Measurements from ENCODE around the gene HOXB4.

GRCh38 chr17:48562934-48563333, 15.2 kb downstream of the HOXB4 start:
- TF ChIP-seq, protein P1, sequence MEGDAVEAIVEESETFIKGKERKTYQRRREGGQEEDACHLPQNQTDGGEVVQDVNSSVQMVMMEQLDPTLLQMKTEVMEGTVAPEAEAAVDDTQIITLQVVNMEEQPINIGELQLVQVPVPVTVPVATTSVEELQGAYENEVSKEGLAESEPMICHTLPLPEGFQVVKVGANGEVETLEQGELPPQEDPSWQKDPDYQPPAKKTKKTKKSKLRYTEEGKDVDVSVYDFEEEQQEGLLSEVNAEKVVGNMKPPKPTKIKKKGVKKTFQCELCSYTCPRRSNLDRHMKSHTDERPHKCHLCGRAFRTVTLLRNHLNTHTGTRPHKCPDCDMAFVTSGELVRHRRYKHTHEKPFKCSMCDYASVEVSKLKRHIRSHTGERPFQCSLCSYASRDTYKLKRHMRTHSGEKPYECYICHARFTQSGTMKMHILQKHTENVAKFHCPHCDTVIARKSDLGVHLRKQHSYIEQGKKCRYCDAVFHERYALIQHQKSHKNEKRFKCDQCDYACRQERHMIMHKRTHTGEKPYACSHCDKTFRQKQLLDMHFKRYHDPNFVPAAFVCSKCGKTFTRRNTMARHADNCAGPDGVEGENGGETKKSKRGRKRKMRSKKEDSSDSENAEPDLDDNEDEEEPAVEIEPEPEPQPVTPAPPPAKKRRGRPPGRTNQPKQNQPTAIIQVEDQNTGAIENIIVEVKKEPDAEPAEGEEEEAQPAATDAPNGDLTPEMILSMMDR (conservative IDR thresholded peaks at IDR 0.05): no peak
- TF ChIP-seq EZH2 (IDR thresholded peaks at IDR 0.05; ENCODE audit: low read depth): no peak

All from PC-9 (cell line).